ENCODE measurements around the gene ARHGAP44.

Gene ARHGAP44

GRCh38 chr17:12883472-12883871 lies 94.2 kb downstream of the ARHGAP44 start:
- no peaks in the 10 kb centered on the region for H3K36me3 Mint-ChIP-seq (ENCODE audit: insufficient read depth)
- peaks cover 0 to 9% of the 10 kb centered on the region in 2 donors for H3K27me3 Mint-ChIP-seq
- DNase-seq (no peak), ATAC-seq (replicated peaks) (no peak)
- H3K9me3 Mint-ChIP-seq: peaks cover 0 to 1% of the 10 kb centered on the region in 2 donors
- no peaks in the 10 kb centered on the region for H3K4me1 Mint-ChIP-seq (ENCODE audit: low read depth in 2 of 2)
- no peak overlapping the region for H3K4me3 Mint-ChIP-seq
- H3K27ac Mint-ChIP-seq: no peak overlapping the region

GRCh38 chr17:12887088-12887487 lies 97.8 kb downstream of the ARHGAP44 start:
- H3K27me3 Mint-ChIP-seq: peaks cover 20 to 27% of the 10 kb centered on the region in 2 donors
- no peaks in the 10 kb centered on the region for H3K4me1 Mint-ChIP-seq (ENCODE audit: low read depth in 2 of 2)
- H3K9me3 Mint-ChIP-seq: peaks cover 0 to 1% of the 10 kb centered on the region in 2 donors
- H3K4me3 Mint-ChIP-seq: no peak overlapping the region
- no peaks in the 10 kb centered on the region for H3K36me3 Mint-ChIP-seq (ENCODE audit: insufficient read depth)
- DNase-seq: no peak
- H3K27ac Mint-ChIP-seq: no peak overlapping the region
- no peak for ATAC-seq (replicated peaks)

DNA sequence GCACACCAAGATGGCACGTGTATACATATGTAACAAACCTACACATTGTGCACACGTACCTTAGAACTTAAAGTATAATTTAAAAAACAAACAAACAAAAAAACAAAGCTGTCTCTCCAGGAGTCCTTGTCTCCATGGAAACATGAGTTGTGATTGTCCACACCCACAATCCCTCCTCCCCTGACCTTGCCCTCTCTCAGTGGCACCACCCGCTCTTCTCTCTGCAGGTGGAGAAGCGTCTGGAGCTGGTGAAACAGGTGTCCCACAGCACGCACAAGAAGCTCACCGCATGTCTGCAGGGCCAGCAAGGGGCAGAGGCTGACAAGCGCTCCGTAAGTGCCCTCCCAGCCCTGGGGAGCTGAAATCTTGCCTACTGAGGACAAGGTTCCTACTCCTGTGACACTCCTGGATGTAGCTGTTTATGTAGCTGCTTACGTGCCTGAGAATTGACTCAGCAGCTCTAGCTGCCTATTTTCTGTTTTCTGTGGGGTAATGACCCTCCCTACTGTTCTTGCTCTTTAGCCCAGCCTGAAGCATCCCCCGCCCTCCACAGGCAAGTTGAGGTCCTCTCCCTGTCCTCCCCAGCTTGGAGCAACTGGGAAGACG lies 107.0 kb downstream of the ARHGAP44 start:
- Mint-ChIP-seq H3K36me3 (ENCODE audit: insufficient read depth) (no peaks in the 10 kb centered on the region), H3K9me3 (peaks cover 0 to 9% of the 10 kb centered on the region in 2 donors), H3K4me3 (no peak overlapping the region), H3K4me1 (ENCODE audit: low read depth in 2 of 2) (no peaks in the 10 kb centered on the region), H3K27ac (no peak overlapping the region), H3K27me3 (peaks cover 0 to 12% of the 10 kb centered on the region in 2 donors)
- DNase-seq (no peak), ATAC-seq (replicated peaks) (no peak)

- H3K9me3 Mint-ChIP-seq: peaks cover 0 to under 1% of the 10 kb centered on the region in 2 donors
- no peaks in the 10 kb centered on the region for H3K4me1 Mint-ChIP-seq (ENCODE audit: low read depth in 2 of 2)
- H3K36me3 Mint-ChIP-seq (ENCODE audit: insufficient read depth): no peaks in the 10 kb centered on the region
- no peak for DNase-seq
- H3K4me3 Mint-ChIP-seq: no peak overlapping the region
- H3K27ac Mint-ChIP-seq: no peak overlapping the region
- peaks cover 12 to 20% of the 10 kb centered on the region in 2 donors for H3K27me3 Mint-ChIP-seq
- ATAC-seq (replicated peaks): no peak
Measured at GRCh38 chr17:12898110-12898509, 108.8 kb downstream of the ARHGAP44 start.

GRCh38 chr17:12899604-12900003 lies 110.3 kb downstream of the ARHGAP44 start:
- Mint-ChIP-seq H3K4me1 (ENCODE audit: low read depth in 2 of 2) (no peaks in the 10 kb centered on the region), H3K9me3 (no peaks in the 10 kb centered on the region), H3K27ac (no peak overlapping the region), H3K27me3 (peaks cover 12 to 26% of the 10 kb centered on the region in 2 donors), H3K4me3 (no peak overlapping the region), H3K36me3 (ENCODE audit: insufficient read depth) (no peaks in the 10 kb centered on the region)
- DNase-seq: no peak
- no peak for ATAC-seq (replicated peaks)

- Mint-ChIP-seq H3K27me3 (peaks cover 12 to 29% of the 10 kb centered on the region in 2 donors), H3K4me1 (ENCODE audit: low read depth in 2 of 2) (no peaks in the 10 kb centered on the region), H3K4me3 (no peak overlapping the region), H3K9me3 (no peaks in the 10 kb centered on the region), H3K27ac (no peak overlapping the region), H3K36me3 (ENCODE audit: insufficient read depth) (no peaks in the 10 kb centered on the region)
- no peak for DNase-seq
- no peak for ATAC-seq (replicated peaks)
Measured at GRCh38 chr17:12900474-12900873, 111.2 kb downstream of the ARHGAP44 start.

DNA sequence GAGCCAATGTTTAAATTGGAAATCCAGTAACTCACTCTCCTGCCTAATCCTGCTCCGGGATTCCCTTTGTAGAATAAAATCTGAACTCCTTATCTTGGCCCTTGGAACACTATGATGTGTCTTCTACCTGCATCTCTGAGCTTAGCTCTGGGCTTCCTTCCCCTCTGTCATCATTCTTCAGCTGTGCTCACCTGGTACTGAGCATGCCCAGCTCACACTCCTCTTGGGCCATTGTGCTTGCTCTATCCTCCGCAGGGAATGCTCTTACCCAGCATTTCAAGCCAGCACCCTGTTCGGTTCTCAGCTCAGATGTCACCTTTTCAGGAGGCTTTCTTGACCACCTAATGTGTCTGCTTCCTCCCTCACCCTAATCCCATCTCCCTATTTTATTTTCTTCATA lies 112.7 kb downstream of the ARHGAP44 start:
- Mint-ChIP-seq H3K27me3 (peaks cover 12 to 29% of the 10 kb centered on the region in 2 donors), H3K27ac (no peak overlapping the region), H3K4me3 (no peak overlapping the region), H3K4me1 (ENCODE audit: low read depth in 2 of 2) (no peaks in the 10 kb centered on the region), H3K9me3 (no peaks in the 10 kb centered on the region), H3K36me3 (ENCODE audit: insufficient read depth) (no peaks in the 10 kb centered on the region)
- DNase-seq (no peak), ATAC-seq (replicated peaks) (no peak)

DNA sequence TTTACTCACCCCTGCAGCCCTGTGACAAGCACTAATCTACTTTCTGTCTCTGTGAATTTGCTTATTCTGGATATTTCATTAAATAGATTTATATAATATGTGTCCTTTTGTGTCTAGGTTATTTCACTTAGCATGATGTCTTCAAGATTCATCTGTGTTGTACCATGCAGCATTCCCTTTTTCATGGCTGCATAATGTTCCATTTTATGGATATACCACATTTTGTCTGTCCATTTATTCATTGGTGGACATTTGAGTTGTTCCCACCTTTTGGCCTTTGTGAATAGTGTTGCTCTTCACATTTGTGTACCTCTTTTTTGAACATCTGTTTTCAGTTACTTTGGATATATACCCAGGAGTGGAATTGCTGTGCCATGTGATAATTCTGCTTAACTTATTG lies 118.2 kb downstream of the ARHGAP44 start:
- H3K4me1 Mint-ChIP-seq (ENCODE audit: low read depth in 2 of 2): no peaks in the 10 kb centered on the region
- H3K27ac Mint-ChIP-seq: no peak overlapping the region
- peaks cover 27% of the 10 kb centered on the region in 2 donors for H3K27me3 Mint-ChIP-seq
- H3K4me3 Mint-ChIP-seq: no peak overlapping the region
- no peaks in the 10 kb centered on the region for H3K36me3 Mint-ChIP-seq (ENCODE audit: insufficient read depth)
- no peak for ATAC-seq (replicated peaks)
- DNase-seq: no peak
- peaks cover 0 to 3% of the 10 kb centered on the region in 2 donors for H3K9me3 Mint-ChIP-seq

DNA sequence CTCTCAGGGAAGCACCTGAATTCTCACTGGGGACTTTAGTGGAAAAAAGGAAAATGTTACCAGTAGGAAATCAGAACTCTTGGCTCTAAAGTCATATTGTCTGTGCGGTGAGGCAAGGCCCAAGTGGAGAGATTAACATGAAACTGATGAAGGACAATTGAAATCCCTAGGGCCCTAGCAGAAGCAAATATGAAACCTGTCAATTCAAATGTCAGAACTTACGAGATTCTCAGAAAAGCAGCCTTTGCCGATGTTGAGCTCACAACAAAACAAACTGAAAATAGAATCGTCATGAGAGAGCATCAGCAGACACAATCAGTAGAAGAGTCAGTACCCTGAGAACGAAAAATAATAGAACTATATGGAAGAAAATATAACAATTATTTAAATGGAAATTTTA lies 119.7 kb downstream of the ARHGAP44 start:
- Mint-ChIP-seq H3K36me3 (ENCODE audit: insufficient read depth) (no peaks in the 10 kb centered on the region), H3K4me1 (ENCODE audit: low read depth in 2 of 2) (no peaks in the 10 kb centered on the region), H3K27ac (no peak overlapping the region), H3K9me3 (peaks cover 0 to 3% of the 10 kb centered on the region in 2 donors), H3K4me3 (no peak overlapping the region), H3K27me3 (peaks cover 25 to 27% of the 10 kb centered on the region in 2 donors)
- DNase-seq (no peak), ATAC-seq (replicated peaks) (no peak)

DNA sequence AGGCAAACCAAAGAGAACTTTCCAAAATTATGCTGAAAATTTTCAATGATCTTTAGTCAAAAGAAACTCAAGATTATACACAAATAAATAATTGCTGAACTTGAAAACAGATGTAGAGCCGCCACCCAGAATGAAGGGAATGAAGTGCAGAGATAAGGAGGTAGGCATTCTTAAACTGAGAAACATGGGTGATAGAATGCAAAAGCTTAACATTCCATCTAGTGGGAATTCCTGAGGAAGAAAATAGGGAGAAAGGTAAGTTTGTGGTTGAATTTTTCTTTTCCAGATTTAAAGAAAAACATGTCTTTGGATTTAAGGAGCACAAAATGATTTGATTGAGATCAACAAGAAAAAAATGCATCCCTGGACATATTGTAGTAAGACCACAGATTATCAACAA lies 120.2 kb downstream of the ARHGAP44 start:
- Mint-ChIP-seq H3K36me3 (ENCODE audit: insufficient read depth) (no peaks in the 10 kb centered on the region), H3K27me3 (peaks cover 21 to 27% of the 10 kb centered on the region in 2 donors), H3K9me3 (peaks cover 0 to 3% of the 10 kb centered on the region in 2 donors), H3K4me1 (ENCODE audit: low read depth in 2 of 2) (no peaks in the 10 kb centered on the region), H3K27ac (no peak overlapping the region), H3K4me3 (no peak overlapping the region)
- ATAC-seq (replicated peaks) (no peak), DNase-seq (no peak)

DNA sequence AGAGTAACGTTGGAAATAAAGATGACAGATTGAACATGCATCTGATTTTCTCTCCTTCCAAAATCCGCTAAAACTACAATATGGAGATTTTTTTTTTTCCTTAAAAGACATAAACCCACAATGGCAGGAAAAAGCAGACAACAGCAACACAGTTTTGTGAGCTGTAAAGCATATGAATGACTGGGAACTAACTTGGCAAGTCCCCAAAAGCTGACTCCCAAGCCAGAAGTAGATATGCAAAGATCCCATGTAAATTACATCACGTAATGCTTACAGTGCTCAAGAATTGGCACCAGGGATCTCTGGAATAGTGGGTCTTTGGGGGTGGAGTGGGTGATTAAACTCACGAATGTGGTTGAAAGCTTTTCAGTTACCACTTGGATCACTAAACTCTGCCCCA lies 121.9 kb downstream of the ARHGAP44 start:
- Mint-ChIP-seq H3K27ac (no peak overlapping the region), H3K9me3 (peaks cover 0 to 3% of the 10 kb centered on the region in 2 donors), H3K4me1 (ENCODE audit: low read depth in 2 of 2) (no peaks in the 10 kb centered on the region), H3K36me3 (ENCODE audit: insufficient read depth) (no peaks in the 10 kb centered on the region), H3K27me3 (peaks cover 18 to 27% of the 10 kb centered on the region in 2 donors), H3K4me3 (no peak overlapping the region)
- ATAC-seq (replicated peaks): no peak
- no peak for DNase-seq

- ATAC-seq (replicated peaks) (no peak), DNase-seq (no peak)
- Mint-ChIP-seq H3K27me3 (peaks cover 0 to 7% of the 10 kb centered on the region in 2 donors), H3K9me3 (no peaks in the 10 kb centered on the region), H3K36me3 (ENCODE audit: insufficient read depth) (no peaks in the 10 kb centered on the region), H3K4me1 (ENCODE audit: low read depth in 2 of 2) (no peaks in the 10 kb centered on the region), H3K27ac (no peak overlapping the region), H3K4me3 (no peak overlapping the region)
Measured at GRCh38 chr17:12917399-12917798, 128.1 kb downstream of the ARHGAP44 start.

DNA sequence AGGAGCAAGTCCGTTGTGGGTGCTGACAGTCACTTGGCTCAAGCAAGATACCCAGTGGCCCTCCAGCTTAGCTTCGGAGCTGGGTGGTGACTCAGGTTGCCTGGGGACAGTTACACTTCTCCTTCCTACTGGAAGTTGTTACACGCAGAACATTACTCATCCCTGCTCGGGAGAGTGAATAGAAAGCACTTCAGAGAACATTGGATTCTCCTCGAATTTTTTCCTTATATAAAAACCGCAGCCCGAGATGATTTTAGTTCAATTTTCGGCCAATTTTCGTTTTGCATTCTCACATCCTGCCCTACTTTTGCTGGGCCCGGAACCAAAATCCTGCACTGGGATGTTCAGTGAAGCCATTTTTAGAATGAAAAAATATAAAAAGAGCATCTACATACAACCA lies 128.8 kb downstream of the ARHGAP44 start:
- DNase-seq: no peak
- Mint-ChIP-seq H3K27ac (no peak overlapping the region), H3K36me3 (ENCODE audit: insufficient read depth) (peaks cover 3% of the 10 kb centered on the region), H3K4me1 (ENCODE audit: low read depth in 2 of 2) (no peaks in the 10 kb centered on the region), H3K9me3 (no peaks in the 10 kb centered on the region), H3K4me3 (no peak overlapping the region), H3K27me3 (no peaks in the 10 kb centered on the region)
- no peak for ATAC-seq (replicated peaks)

DNA sequence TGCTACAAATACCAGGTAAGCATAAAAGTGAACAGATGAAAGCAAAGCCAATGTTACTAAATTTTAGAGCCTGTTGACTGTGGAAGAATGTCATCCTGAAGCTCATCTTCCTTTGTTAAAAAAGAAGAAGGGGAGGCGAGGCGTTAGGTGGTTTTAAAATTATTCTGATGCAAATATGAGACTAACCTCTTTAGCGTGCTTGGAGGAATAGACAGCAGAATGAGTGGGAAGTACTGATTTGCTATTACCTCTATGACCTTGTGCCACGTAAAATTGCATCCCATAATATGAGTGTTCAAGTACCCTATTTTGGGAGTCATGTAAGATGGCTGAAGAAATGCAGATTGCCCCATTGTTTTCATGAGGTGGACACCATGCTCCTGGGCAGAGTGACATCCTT lies 132.8 kb downstream of the ARHGAP44 start:
- Mint-ChIP-seq H3K36me3 (ENCODE audit: insufficient read depth) (peaks cover 3% of the 10 kb centered on the region), H3K27me3 (peaks cover 2 to 14% of the 10 kb centered on the region in 2 donors), H3K9me3 (peaks cover 0 to 2% of the 10 kb centered on the region in 2 donors), H3K4me3 (no peak overlapping the region), H3K4me1 (ENCODE audit: low read depth in 2 of 2) (no peaks in the 10 kb centered on the region), H3K27ac (no peak overlapping the region)
- DNase-seq (no peak), ATAC-seq (replicated peaks) (no peak)
